ENCODE data around the gene PARD3.

- no peak for TF ChIP-seq CTCF (conservative IDR thresholded peaks at IDR 0.05; ENCODE audit: low read length)
- no peak for TF ChIP-seq EZH2phosphoT487 (IDR thresholded peaks at IDR 0.05; ENCODE audit: borderline replicate concordance)
These were observed 116.1 kb downstream of the PARD3 start for GRCh38 chr10:34698979-34699378.

All from Loucy (cell line).